Kidney glomerular epithelial cell (primary cell): Measurements from ENCODE around the gene TAF9B.
"Not testable (repeated sequence)": the region's sequence is repeated elsewhere in the genome, so short reads cannot be mapped to it uniquely, and the experiment has no call there.

Source experiments
- DNase-seq: peaks from one replicate; lab custom pipeline; 2025; lab: John Stamatoyannopoulos, UW

TAF9B gene, protein sequence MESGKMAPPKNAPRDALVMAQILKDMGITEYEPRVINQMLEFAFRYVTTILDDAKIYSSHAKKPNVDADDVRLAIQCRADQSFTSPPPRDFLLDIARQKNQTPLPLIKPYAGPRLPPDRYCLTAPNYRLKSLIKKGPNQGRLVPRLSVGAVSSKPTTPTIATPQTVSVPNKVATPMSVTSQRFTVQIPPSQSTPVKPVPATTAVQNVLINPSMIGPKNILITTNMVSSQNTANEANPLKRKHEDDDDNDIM

DNA sequence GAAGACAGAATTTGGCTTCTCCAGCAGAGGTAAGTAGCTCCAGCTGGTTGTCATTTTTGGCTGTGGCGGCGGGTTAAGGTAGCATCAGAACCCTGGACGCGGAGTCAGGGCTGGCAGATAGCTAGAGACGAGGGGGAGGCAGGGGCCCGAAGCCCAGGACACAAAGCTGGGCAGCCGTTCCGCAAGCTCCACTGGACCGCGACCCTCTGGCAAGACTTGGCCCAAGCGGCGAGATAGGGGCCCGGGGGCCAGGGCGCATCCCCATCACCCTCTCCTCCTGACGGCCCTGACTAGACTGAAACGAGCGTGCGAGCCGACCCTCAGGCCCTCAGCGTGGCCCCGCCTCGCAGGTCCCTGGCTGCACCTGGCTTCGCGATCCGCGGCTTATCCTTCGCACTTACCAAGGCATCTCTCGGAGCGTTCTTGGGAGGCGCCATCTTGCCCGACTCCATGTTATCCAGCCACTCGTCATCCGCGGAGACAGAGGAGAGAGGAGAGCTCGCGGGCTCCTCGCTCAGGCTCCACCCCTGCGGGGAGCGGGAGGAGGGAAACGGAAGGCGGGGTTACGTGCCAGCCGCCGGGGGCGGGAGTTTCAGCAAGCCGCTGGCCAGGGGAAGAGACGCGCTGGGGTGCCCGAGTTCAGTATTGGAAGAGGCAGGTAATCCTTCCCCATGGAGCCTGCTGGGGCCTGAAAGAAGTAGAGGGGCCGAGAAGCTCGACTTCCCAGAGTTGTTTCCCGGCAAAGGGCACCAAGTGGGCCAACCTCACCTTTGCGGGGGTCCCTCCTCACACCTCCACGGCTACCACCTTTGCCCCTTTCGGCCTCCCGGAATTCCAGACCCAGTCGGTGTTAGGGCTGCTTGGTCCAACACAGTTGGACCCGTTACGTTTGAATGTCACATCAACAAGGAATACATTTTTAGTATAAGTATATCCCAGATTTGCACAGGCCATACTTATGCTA lies at the start of gene TAF9B:
TAF9B (minus strand) TSS at position 491 of the 964 bp plus-strand sequence; CDS start at position 452, 39 bp downstream.
- DNase-seq = peak; percentile 47

DNA sequence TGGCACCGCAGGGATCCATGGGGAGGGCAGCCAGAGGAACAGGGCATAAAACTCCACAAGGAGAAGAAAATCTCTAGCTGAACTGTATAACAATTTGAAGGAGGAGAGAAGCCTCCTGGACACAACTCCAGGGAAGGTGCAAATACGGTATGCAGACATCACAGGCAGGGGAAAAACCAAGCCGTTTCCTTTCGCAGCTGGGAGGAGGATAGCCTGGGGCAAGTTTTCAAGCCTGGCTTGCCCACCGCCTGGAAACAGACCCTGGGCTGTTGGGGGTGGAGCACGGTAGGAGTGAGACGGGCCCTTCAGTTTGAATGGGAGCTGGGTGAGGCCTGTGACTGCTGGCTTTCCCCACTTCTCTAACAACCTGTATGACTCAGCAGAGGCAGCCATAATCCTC lies 43.4 kb upstream of the TAF9B start:
- no peak for DNase-seq

DNA sequence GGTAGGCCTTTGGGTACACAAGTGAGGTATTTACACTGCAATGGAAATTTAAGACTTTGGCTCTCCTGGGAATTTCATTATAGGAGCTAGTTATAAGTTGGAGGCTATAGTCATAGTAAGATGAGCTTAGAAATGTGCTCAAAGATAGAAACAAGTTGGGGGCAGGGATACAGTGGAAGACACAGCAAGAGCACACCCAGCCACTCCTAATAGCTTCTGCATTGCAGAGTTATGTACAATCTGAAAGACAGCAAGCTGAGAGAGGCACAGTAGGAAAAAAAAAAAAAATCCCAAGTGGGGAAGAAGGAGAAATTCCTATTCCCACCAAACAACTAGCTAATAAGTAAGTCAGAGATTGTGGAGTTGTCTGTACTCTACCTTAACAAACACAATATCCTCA lies 41.9 kb upstream of the TAF9B start:
- DNase-seq = no peak

DNA sequence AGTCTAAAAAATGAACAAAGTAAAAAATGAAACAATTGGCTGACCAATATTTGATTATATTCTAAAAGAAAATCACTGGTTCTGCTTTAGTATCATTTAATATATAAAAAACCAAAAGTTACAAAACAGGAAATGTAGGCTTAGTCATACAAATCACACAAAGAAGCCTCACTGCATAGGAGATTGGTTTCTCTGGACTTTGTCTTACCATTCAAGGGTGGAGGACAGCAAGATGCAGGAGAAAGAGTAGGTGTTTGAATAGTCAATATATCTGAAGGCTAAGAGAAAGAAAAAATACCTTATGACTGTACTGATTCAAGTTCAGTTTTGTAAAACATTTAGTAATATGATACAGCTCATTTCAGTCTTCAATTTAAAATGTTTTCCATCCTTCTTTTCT lies 28.6 kb upstream of the TAF9B start:
- DNase-seq = no peak

DNA sequence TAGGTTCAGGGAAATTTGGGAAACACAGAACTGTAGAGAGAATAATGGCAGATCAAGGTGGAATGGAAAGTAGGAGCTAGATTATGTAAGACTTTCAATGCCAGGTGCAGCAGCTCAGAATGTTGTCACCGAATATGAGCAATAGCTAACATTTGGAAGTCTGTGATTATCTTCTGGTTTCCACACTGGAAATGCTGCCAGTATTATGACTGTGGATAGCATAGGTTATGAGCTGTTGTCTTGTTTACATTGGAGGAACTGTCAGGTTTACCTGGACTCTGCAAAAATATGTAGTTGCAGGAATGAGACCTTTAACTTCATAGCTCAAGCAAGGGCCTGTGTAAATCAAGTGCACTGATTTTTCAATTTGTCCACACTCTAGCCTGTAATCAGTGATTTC lies 26.0 kb upstream of the TAF9B start:
- DNase-seq = peak; percentile 13

DNA sequence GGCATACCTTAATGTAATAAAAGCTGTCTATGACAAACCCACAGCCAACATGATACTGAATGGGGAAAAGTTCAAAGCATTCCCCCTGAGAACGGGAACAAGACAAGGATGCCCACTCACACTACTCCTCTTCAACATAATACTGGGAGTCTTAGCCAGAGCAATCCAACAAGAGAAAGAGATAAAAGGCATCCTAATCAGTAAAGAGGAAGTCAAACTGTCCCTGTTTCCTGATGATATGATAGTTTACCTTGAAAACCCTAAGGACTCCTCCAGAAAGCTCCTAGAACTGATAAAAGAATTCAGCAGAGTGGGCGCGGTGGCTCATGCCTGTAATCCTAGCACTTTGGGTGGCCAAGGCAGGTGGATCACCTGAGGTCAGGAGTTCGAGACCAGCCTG lies 23.7 kb upstream of the TAF9B start:
- DNase-seq = not testable (repeated sequence)

DNA sequence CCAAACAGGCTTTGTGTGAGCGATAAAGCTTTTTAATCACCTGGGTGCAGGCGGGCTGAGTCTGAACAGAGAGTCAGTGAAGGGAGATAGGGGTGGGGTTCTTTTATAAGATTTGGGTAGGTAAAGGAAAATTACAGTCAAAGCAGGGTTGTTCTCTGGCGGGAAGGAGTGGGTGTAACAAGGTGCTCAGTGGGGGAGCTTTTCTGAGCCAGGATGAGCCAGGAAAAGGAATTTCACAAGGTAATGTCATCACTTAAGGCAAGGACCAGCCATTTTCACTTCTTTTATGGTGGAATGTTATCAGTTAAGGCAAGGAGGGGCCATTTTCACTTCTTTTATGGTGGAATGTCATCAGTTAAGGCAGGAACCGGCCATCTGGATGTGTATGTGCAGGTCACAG lies 21.3 kb upstream of the TAF9B start:
- DNase-seq = not testable (repeated sequence)

DNA sequence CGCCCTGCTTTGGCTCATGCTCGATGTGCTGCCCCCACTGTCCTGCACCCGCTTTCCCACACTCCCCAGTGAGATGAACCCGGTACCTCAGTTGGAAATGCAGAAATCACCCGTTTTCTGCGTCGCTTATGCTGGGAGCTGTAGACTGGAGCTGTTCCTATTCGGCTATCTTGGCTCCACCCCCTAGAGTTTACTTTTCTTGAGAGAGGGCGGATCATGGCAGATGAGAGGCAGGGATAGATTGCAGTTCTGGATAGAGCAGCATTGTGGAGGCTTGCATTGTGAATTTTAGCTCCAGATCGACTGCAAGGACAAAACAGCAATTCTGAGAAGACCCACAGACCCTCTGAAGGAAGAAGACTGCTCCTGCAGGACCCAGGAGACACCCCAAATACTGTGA lies 18.4 kb upstream of the TAF9B start:
- not testable (repeated sequence) for DNase-seq

DNA sequence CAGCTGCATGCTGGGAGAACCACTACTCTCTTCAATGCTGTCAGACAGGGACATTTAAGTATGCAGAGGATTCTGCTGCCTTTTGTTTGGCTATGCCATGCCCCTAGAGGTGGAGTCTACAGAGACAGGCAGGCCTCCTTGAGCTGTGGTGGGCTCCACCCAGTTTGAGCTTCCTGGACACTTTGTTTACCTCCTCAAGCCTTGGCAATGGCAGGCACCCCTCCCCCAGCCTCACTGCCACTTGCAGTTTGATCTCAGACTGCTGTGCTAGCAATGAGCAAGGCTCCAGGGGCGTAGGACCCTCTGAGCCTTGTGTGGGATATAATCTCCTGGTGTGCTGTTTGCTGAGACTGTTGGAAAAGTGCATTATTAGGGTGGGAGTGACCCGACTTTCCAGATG lies 17.9 kb upstream of the TAF9B start:
- not testable (repeated sequence) for DNase-seq

DNA sequence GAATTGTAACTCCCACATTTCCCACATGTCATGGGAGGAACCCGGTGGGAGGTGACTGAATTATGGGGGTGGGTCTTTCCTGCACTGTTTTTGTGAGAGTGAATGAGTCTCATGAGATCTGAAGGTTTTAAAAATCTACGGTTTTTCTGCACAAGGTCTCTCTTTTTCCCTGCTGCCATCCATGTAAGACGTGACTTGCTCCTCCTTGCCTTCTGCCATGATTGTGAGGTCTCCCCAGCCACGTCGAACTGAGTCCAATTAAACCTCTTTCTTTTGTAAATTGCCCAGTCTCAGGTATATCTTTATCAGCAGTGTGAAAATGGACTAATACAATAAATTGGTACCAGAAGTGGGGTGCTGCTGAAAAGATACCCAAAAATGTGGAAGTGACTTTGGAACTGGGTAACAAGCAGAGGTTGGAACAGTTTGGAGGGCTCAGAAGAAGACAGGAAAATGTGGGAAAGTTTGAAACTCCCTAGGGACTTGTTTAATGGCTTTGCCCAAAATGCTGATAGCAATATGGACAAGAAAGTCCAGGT lies 7.6 kb upstream of the TAF9B start:
- not testable (repeated sequence) for DNase-seq

DNA sequence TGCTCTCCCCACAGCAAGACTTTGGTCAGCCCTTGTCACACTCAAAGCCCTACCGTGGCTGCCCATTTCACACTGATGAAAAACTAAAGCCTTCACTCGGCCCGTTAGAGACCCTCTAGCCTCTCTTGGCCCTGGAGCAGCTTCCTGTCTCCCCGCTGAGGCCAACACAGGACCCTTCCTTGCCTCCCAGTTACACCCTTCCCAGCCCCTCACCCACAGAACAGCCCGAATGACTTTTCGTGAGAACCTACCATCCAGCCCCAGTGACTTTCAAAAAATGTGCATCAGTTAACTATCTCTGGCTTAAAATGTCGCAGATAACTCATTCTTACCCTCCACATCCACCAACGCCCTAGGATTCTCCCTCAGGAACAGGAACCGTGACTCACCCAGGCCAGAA lies 756 bp upstream of the TAF9B start:
- DNase-seq = no peak

DNA sequence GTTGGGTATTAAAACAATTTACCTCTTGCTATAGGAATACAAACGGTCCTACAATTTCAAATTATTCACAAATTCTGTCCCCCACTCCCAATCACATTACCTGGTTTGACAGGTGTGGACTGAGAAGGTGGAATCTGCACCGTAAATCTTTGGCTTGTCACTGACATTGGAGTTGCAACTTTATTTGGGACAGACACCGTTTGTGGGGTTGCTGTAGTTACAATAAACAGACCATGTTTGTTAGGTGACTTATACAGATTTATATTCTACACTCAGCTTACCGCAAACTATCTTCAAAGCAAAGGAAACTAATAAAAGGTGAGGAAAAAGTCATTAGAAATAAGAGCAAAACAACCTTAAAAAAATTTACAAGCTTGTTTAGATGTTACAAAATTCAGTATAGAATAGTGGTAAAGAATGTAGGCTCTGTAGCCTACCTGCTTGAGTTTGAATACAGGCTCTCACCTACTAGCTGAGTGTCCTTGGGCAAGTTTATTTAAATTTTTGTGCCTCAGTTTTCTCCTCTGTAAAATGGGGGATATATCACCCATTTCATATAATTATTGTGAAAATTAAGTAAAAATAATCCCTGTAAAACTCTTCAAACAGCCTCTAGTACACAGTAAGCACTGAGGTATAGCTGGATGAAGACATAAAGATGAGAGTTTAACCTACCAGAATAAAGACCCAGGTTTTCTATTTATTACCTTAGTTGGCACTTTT lies 6.1 kb downstream of the TAF9B start:
- DNase-seq = no peak

DNA sequence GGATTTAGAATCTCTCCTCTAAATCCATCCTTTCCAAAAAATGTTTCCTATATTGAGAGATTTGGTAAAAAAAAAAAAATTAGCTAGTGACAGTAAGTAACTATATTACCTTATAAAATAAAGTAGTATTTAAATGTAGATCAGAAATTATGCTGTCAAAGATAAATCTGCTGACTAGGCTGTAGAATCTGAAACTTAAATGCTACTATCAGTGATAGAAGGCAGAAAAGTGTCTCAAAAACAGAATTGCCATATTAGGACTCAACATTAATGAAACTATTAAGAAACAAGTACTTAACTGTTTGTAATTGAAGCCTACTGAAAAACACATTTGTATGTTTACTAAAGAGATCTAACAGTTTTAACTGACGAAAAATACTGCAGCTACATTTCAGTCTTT lies 8.3 kb downstream of the TAF9B start:
- no peak for DNase-seq

DNA sequence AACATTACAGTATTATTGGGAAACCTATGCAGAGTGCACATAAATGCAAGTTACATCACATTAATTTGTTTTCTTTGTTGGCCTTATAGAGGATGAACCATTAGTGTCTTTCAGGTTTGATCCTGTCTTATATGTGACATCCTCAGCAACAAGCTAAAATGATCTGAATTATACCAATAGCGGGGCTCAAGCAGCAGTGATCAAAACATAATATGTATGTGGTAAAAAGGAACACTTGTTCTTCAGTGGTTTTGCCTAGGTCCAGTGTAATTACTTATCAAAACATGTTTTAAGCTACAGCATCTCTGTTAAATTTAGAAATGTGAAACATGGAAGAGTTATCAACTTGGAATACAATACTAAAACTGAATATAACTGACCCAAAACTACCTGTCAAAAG lies 9.1 kb downstream of the TAF9B start:
- no peak for DNase-seq

DNA sequence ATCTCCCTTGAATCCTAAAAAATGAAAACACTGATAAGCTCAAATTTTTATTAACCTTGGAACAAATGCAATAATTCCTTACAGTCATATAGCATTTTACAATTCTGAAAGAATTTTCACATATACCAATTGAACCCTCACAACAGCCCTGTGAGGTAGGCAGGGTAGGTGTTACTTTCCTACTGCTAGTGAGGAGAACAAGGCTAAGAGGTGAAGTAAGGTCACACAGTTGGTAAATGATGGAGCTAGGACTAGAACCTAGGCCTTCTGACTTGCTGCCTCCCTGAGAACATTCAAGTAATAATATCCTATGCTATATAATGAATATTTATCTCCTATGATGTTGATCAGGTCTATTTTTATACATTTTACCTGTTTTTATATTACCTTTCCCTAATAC lies 9.7 kb downstream of the TAF9B start:
- DNase-seq = no peak

DNA sequence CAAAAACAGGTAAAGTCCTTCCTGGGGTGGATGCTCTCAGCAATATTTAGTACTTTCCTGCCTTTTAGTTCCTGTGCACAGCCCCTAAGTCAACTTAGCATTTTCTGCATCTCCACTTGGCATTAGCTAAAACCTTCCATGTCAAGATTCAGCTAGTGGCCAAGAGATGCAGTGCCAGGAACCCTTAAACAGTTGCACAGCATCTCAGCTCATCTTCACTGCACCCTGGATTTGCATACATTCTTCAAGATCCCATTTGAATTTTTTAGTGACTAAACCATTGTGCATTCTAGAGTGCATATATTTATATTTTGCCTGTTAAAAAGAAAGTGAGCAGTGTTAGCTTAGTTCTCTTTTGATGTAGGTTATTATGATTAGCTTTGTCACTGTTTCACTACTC lies 13.7 kb downstream of the TAF9B start:
- DNase-seq = not testable (repeated sequence)

DNA sequence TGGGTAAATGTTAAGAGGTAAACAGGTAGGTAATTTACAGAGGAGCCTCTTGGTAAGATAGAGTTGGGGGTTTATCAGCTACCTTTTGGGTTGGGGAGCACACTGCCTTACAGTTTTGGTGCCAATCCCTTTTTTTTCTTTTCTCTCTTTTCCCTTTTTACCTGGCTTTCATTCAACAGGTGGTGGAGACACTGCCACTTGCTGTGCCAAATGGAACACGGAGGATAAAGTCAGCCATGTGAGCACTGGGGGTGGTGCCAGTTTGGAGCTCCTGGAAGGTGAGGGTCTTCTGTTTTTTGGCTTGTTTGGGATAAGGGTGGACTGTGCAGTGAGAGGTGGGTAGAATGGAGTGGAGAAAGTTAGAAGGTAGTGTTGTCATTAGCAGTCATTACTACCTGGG lies 14.3 kb downstream of the TAF9B start:
- DNase-seq = no peak

DNA sequence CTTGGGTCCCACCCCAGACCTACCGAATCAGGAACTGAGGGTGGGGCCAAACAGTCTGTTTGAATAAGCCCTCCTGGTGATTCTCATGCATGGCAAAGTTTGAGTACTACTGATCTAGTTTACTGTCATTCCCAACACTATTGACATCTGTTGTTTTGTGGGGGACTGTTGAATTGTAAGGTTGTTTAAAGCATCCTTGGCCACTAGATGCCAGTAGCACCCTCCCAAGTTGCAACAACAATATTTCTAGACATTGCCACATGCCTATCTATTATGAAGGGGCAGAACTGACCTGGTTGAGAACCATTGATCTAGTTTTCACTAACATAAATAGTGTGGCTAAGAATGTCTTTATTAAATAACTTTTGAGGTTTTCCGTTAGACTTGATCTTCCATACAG lies 15.1 kb downstream of the TAF9B start:
- DNase-seq = no peak

DNA sequence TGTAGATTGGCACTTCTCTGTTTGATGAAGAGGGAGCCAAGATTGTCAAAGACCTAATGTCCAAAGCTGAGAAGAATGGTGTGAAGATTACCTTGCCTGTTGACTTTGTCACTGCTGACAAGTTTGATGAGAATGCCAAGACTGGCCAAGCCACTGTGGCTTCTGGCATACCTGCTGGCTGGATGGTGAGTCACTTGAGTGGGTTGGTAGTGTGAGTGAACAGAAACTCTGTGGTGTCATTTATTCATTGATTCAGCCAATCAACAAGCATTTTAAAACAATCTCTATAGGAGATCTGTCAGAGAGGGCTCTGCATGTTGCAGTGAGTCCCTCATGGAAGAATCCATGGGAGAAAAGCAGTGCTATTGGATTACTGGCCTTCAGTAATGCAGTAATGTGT lies 16.3 kb downstream of the TAF9B start:
- DNase-seq = no peak

DNA sequence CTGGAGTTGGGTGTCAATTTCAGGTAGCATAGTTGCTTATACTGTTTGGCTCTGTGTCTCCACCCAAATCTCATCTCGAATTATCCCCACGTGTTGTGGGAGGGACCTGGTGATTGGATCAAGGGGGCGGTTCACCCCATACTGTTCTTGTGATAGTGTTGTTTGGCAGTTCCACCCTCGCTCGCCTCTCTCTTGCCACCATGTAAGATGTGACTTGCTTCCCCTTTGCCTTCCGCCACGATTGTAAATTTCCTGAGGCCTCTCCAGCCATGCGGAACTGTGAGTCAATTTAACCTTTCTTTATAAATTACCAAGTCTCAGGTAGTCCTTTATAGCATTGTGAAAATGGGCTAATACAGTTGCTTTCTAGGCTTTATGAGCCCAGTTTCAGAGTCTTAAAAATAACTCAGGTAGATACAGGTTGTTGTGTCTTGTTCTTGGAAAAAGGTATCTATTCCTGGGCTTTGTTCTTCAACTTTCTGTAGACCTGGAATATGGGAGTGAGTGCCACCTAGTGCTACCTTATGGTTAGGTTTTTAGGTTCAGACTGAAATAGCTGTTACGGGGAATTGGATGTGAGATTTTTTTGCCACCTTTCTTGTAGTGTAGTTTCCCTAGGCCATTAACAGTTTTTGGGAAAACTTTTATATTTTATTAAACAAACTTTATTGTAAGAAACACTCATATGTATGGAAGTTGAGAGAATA lies 19.8 kb downstream of the TAF9B start:
- DNase-seq = no peak

DNA sequence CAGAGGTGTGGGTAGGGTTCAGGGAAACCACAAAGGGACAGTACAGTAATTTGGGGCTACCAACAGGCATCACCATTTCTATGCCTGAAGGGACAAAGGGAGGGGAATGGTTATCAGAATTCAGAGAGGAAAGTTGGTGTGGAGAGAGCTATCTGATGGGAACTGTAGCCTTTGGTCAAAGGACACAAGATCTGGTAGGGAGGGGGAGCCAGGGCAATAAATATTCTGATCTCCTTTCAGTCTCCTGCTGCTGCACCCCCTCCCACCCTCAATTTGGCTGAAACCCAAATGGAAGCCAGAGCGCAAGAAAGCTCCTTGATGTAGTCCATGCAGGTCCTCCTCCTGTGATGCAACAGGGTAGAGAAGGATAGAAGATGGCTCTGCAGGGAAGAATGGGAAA lies 20.8 kb downstream of the TAF9B start:
- no peak for DNase-seq

DNA sequence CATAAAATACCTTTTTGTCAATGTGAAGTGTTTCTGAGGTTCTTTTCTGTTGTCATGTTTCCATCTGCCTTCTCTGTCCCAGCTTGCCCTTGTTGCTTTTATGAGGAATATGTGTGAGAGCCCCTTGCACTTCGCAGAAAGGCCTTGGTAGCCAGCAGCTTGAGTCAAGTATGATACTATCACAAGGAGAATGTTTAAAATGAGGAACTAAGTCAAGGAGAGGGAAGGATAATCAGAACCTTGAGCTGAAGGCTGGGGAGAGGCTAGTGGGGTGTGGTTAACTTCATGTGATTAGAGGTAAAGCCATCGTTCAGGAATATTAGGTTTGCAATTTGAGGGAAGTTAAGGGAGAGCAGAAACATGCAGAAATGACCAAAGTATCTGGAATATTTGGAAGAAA lies 22.7 kb downstream of the TAF9B start:
- no peak for DNase-seq
